Measurements from ENCODE around the gene EEIG2. TPM values are rescaled to one million over a fixed set of nuclear protein-coding genes. Genes with fewer than 3 reads are reported as not detected.

Gene EEIG2
- total and polyA plus RNA-seq, 2 of the 13 experiments (the other 11 are each of a cell fraction or from before 2014, with no cell fraction given) = 0.90 to 3.2 TPM

DNA sequence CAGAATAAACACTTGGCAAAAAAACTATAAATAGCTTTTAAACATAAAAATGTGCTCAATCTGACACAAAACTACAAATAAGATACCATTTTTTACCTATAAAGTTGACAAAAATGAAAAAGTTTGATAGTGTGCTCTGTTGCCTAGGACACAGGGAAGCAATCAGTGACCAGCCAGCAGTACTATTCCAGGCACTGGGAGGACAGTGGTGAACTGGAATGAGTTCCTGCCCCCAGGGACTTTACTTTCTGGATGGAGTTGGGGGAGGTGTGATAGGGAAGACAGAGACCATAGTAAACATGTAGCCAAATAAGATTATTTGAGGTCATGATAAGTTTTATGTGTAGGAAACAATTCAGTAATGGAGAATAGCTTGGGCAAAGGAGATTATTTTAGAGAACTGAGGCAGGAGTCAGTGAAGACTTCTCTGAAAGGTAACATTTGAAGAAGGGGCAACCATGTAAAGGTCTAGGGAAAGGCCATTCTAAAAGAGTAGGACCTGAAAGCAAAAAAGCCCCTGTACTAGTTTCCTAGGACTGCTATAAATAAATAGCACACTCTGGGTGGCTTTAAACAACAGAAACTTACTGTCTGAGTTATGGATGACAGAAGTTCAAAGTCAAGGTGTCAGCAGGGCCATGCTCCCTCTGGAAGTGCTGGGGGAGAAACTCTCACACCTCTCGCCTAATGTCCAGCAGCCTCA is 42.0 kb downstream of the EEIG2 start:
- Histone ChIP-seq H3K9me3 (ENCODE audit: low read length) (no peaks in the 10 kb centered on the region), H3K79me2 (ENCODE audit: insufficient read depth, low read length) (no peaks in the 10 kb centered on the region), H3K4me1 (ENCODE audit: insufficient read depth, low read length) (peaks cover 7% of the 10 kb centered on the region; the same call in 1 of the 2 replicates), H3K9ac (ENCODE audit: insufficient read depth, low read depth, low read length) (no peak overlapping the region), H3K4me2 (ENCODE audit: low read depth, low read length) (no peak overlapping the region), H3K4me3 (replicated peaks in 1 of 3; ENCODE audit: insufficient read depth in 1 of 3, low read depth in 2 of 3, low read length in 3 of 3) (no peak overlapping the region), H3K27me3 (ENCODE audit: control insufficient read depth in 1 of 2, insufficient read depth in 2 of 2, low read length in 2 of 2) (no peaks in the 10 kb centered on the region), H4K20me1 (ENCODE audit: insufficient read depth, low read length) (no peaks in the 10 kb centered on the region), H3K27ac (ENCODE audit: extremely low read length, insufficient read depth, low read length) (no peak overlapping the region), H3K36me3 (replicated peaks in 1 of 2; ENCODE audit: control insufficient read depth in 1 of 2, insufficient read depth in 2 of 2, low read length in 2 of 2) (no peaks in the 10 kb centered on the region), H2AFZ (ENCODE audit: low read length) (no peak overlapping the region)
- ChIA-PET CTCF (ENCODE audit: low intra/inter-chr PET ratio, low total read pairs) (no interaction called here), POLR2A (no interaction called here)
- no peak for DNase-seq (ENCODE audit: low spot score)
- no peak for ATAC-seq
- no TSS peak for BruUV-seq (replicated peaks)
- 80% methylated on average over 1 of the region's 1 CpG for WGBS (ENCODE audit: low lambda C conversion rate)
- in situ Hi-C loops (cut with HindIII; ENCODE audit: extremely low pct_ligation_motif_present, low pct_unique_long_range_greater_than_20kb) = no loop called here
- no peak for FAIRE-seq
- intact Hi-C loops (cut with micrococcal nuclease; ENCODE audit: unreplicated experiment) = no loop called here
- TF ChIP-seq ZC3H4 (CRISPR knock-in tag; IDR thresholded peaks at IDR 0.05; ENCODE audit: borderline replicate concordance) (no peak), PAF1 (CRISPR knock-in tag; IDR thresholded peaks at IDR 0.05) (no peak), NPAS2 (CRISPR knock-in tag; IDR thresholded peaks at IDR 0.05; ENCODE audit: borderline replicate concordance) (no peak), ZNF546 (CRISPR knock-in tag; conservative IDR thresholded peaks at IDR 0.05) (no peak), ZNF674 (CRISPR knock-in tag; IDR thresholded peaks at IDR 0.05; ENCODE audit: low read depth) (no peak), TP53 (CRISPR knock-in tag; conservative IDR thresholded peaks at IDR 0.05) (no peak), NR1H2 (CRISPR knock-in tag; IDR thresholded peaks at IDR 0.05; ENCODE audit: borderline replicate concordance, low read depth) (no peak), TAF15 (IDR thresholded peaks at IDR 0.05; ENCODE audit: low read depth, low read length, poor library complexity, severe bottlenecking) (no peak), ZNF773 (CRISPR knock-in tag; IDR thresholded peaks at IDR 0.05; ENCODE audit: borderline replicate concordance) (no peak), SNAPC2 (CRISPR knock-in tag; IDR thresholded peaks at IDR 0.05) (no peak), CREM (IDR thresholded peaks at IDR 0.05) (no peak), CREM (CRISPR knock-in tag; IDR thresholded peaks at IDR 0.05) (no peak)
- TF ChIP-seq, protein P1, sequence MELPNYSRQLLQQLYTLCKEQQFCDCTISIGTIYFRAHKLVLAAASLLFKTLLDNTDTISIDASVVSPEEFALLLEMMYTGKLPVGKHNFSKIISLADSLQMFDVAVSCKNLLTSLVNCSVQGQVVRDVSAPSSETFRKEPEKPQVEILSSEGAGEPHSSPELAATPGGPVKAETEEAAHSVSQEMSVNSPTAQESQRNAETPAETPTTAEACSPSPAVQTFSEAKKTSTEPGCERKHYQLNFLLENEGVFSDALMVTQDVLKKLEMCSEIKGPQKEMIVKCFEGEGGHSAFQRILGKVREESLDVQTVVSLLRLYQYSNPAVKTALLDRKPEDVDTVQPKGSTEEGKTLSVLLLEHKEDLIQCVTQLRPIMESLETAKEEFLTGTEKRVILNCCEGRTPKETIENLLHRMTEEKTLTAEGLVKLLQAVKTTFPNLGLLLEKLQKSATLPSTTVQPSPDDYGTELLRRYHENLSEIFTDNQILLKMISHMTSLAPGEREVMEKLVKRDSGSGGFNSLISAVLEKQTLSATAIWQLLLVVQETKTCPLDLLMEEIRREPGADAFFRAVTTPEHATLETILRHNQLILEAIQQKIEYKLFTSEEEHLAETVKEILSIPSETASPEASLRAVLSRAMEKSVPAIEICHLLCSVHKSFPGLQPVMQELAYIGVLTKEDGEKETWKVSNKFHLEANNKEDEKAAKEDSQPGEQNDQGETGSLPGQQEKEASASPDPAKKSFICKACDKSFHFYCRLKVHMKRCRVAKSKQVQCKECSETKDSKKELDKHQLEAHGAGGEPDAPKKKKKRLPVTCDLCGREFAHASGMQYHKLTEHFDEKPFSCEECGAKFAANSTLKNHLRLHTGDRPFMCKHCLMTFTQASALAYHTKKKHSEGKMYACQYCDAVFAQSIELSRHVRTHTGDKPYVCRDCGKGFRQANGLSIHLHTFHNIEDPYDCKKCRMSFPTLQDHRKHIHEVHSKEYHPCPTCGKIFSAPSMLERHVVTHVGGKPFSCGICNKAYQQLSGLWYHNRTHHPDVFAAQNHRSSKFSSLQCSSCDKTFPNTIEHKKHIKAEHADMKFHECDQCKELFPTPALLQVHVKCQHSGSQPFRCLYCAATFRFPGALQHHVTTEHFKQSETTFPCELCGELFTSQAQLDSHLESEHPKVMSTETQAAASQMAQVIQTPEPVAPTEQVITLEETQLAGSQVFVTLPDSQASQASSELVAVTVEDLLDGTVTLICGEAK (IDR thresholded peaks at IDR 0.05) = no peak
- TF ChIP-seq, protein P1 (CRISPR knock-in tag; IDR thresholded peaks at IDR 0.05) = no peak
- TF ChIP-seq, protein P2, sequence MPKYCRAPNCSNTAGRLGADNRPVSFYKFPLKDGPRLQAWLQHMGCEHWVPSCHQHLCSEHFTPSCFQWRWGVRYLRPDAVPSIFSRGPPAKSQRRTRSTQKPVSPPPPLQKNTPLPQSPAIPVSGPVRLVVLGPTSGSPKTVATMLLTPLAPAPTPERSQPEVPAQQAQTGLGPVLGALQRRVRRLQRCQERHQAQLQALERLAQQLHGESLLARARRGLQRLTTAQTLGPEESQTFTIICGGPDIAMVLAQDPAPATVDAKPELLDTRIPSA (CRISPR knock-in tag; IDR thresholded peaks at IDR 0.05; ENCODE audit: borderline replicate concordance) = no peak
- TF ChIP-seq, protein P3, sequence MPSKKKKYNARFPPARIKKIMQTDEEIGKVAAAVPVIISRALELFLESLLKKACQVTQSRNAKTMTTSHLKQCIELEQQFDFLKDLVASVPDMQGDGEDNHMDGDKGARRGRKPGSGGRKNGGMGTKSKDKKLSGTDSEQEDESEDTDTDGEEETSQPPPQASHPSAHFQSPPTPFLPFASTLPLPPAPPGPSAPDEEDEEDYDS (CRISPR knock-in tag; IDR thresholded peaks at IDR 0.05) = no peak
